Lung (tissue), 12 donors: ENCODE results near the gene GALNT16. TPM values are rescaled to one million over a fixed set of nuclear protein-coding genes. Genes with fewer than 3 reads are reported as not detected.
"Not testable (repeated sequence)": the region's sequence is repeated elsewhere in the genome, so short reads cannot be mapped to it uniquely, and the experiment has no call there.

Source experiments
- ATAC-seq: fragments of 200-7000 bp; cut with Tn5 transposase; one replicate; pipeline ENCODE4 v1.9.1; 2020; ENCODE audit warnings: moderate number of reproducible peaks; ENCODE audit not compliant: insufficient read depth, low FRiP score
- DNase-seq, 3 donors: peaks; one replicate each; pipeline ENCODE4 v3.0.0-alpha.2; 2013 to 2017
- H3K27ac ChIP-seq, 2 donors: one replicate each; pipeline ENCODE4 v1.5.1; 2013; ENCODE audit warnings: mild to moderate bottlenecking in 2 of 2, moderate library complexity in 2 of 2, control low read depth in 1 of 2, inconsistent platforms in 1 of 2, low read depth in 1 of 2, low read length in 1 of 2
- H3K27me3 ChIP-seq, 3 donors: one replicate each; pipeline ENCODE4 v1.5.1; 2013; ENCODE audit warnings: low read length in 2 of 3; ENCODE audit not compliant: control insufficient read depth in 3 of 3, insufficient read depth in 3 of 3
- H3K36me3 ChIP-seq, 4 donors: one replicate each; pipeline ENCODE4 v1.5.1; 2013; ENCODE audit warnings: low read length in 4 of 4, mild to moderate bottlenecking in 1 of 4, moderate library complexity in 1 of 4; ENCODE audit not compliant: control insufficient read depth in 4 of 4, insufficient read depth in 4 of 4
- H3K4me1 ChIP-seq, 5 donors: one replicate each; pipeline ENCODE4 v1.5.1; 2013; ENCODE audit warnings: low read length in 5 of 5, mild to moderate bottlenecking in 2 of 5, moderate library complexity in 1 of 5; ENCODE audit not compliant: control insufficient read depth in 5 of 5, insufficient read depth in 5 of 5
- H3K4me3 ChIP-seq: one replicate; pipeline ENCODE4 v1.5.1; 2013; ENCODE audit warnings: mild to moderate bottlenecking, control low read depth, moderate library complexity
- H3K9ac ChIP-seq, 2 donors: one replicate each; pipeline ENCODE4 v1.5.1; 2013; ENCODE audit warnings: low read length in 2 of 2, control low read depth in 1 of 2; ENCODE audit not compliant: insufficient read depth in 1 of 2
- H3K9me3 ChIP-seq, 4 donors: one replicate each; pipeline ENCODE4 v1.5.1; 2013; ENCODE audit warnings: low read length in 3 of 4, mild to moderate bottlenecking in 1 of 4, moderate library complexity in 1 of 4; ENCODE audit not compliant: control insufficient read depth in 4 of 4, insufficient read depth in 3 of 4
- CTCF ChIP-seq: IDR thresholded peaks from 2 replicates; pipeline ENCODE4 v1.5.1; 2012; ENCODE audit warnings: mild to moderate bottlenecking; ENCODE audit errors: control extremely low read depth, extremely low read depth
- WGBS, 2 donors: extraction: QIAGEN DNeasy Blood & Tissue Kit; methylation state at CpG; one replicate each; pipeline ENCODE4 v1.1.7; 2013; 5-methylcytosine and 5-hydroxymethylcytosine counted together
- polyA plus RNA-seq, 2 donors: library from polyadenylated mRNA; stranded (reverse); fragments of 200-250 nt; gene quantifications; one replicate each; pipeline ENCODE4 v1.2.1, GENCODE V29; 2013
- total RNA-seq, 2 donors: library from RNA; depleted of rRNA in 1 of 2; stranded (reverse); fragments of >200 nt in 1 of 2; gene quantifications; one replicate each; pipeline ENCODE4 v1.2.1, GENCODE V29; 2014 to 2021
- donor health status: control.
- donor health status: control.
- donor health status: Bipolar disorder and iron deficiency.
- donor health status: healthy.
- donor health status: DM: yes; HTN: yes; CAD: no.

GALNT16 gene
- total and polyA plus RNA-seq, 4 donors, result 0.27 to 4.1 (median 1.4) TPM

- Histone ChIP-seq H3K9me3 (peaks cover 0 to 10% (median 4%) of the 10 kb centered on the region in 4 donors), H3K27me3 (no peaks in the 10 kb centered on the region), H3K4me3 (no peak overlapping the region), H3K9ac (no peak overlapping the region), H3K36me3 (peaks cover 14 to 30% (median 21%) of the 10 kb centered on the region in 4 donors), H3K4me1 (peaks cover 0 to 5% (median 0%) of the 10 kb centered on the region in 5 donors), H3K27ac (no peak overlapping the region)
- TF ChIP-seq CTCF, result no peak
- DNase-seq, result no peak
- ATAC-seq, result no peak
Measured at GRCh38 chr14:69376439-69376838, 116.5 kb downstream of the GALNT16 start.

GRCh38 chr14:69378274-69378673, 118.3 kb downstream of the GALNT16 start:
- Histone ChIP-seq H3K27me3 (no peaks in the 10 kb centered on the region), H3K9me3 (peaks cover 0 to 10% (median 4%) of the 10 kb centered on the region in 4 donors), H3K9ac (no peak overlapping the region), H3K4me1 (peaks cover 0 to 5% (median 0%) of the 10 kb centered on the region in 5 donors), H3K27ac (no peak overlapping the region), H3K36me3 (peaks cover 17 to 31% (median 25%) of the 10 kb centered on the region in 4 donors), H3K4me3 (no peak overlapping the region)
- ATAC-seq, result no peak
- no peak for DNase-seq
- 77 to 91% methylated on average over 2 of the region's 2 CpGs for WGBS, 2 donors
- TF ChIP-seq CTCF, result no peak

GRCh38 chr14:69387311-69387710, 127.4 kb downstream of the GALNT16 start:
- Histone ChIP-seq H3K27ac (no peak overlapping the region), H3K9ac (no peak overlapping the region), H3K4me1 (peaks cover 0 to 7% (median 0%) of the 10 kb centered on the region in 5 donors), H3K36me3 (peaks cover 15 to 51% (median 26%) of the 10 kb centered on the region in 4 donors), H3K4me3 (no peak overlapping the region), H3K9me3 (no peaks in the 10 kb centered on the region), H3K27me3 (no peaks in the 10 kb centered on the region)
- 68 to 85% methylated on average over 3 of the region's 3 CpGs for WGBS, 2 donors
- TF ChIP-seq CTCF, result no peak
- ATAC-seq (no peak), DNase-seq (no peak)

GRCh38 chr14:69391400-69391799, 131.4 kb downstream of the GALNT16 start:
- H3K4me3 ChIP-seq, H3K9me3 ChIP-seq, H3K27me3 ChIP-seq, H3K9ac ChIP-seq, DNase-seq, H3K4me1 ChIP-seq, H3K27ac ChIP-seq, ATAC-seq: not testable (repeated sequence)
- peaks cover 22 to 59% (median 31%) of the 10 kb centered on the region in 4 donors for H3K36me3 ChIP-seq
- 87 to 91% methylated on average over 8 of the region's 8 CpGs for WGBS, 2 donors
